ENCODE measurements around the gene ASPHD2.
"Not testable (repeated sequence)": the region's sequence is repeated elsewhere in the genome, so short reads cannot be mapped to it uniquely, and the experiment has no call there.

The ASPHD2 gene

DNA sequence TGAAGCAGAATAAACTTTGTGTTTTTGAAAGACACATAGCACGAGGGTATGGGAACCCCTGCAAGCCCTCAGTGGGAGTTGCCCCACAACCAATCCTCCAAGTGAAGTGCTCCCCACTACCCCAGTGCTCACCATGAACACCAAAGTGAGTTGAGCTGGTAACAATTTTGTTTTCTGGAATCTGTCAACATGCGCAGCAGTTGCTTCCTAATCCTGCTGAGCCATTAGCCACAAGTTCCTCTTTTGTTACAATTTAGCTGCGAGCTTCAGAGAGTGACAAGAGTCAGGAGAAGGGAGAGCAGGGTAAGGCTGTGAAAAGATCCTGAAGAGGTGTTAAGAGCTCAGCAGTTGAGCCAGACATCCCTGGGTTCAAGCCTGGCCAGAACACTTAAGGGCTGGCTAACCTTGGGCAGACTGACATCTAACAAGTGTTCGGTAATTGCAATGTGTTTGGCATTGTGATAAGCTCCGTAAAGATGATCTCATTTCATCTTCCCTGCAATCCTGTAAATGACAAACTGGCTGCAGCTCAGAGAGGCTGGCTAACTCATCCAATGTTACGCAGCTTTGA, 24.1 kb upstream of the ASPHD2 start:
- TF ChIP-seq, protein P1, sequence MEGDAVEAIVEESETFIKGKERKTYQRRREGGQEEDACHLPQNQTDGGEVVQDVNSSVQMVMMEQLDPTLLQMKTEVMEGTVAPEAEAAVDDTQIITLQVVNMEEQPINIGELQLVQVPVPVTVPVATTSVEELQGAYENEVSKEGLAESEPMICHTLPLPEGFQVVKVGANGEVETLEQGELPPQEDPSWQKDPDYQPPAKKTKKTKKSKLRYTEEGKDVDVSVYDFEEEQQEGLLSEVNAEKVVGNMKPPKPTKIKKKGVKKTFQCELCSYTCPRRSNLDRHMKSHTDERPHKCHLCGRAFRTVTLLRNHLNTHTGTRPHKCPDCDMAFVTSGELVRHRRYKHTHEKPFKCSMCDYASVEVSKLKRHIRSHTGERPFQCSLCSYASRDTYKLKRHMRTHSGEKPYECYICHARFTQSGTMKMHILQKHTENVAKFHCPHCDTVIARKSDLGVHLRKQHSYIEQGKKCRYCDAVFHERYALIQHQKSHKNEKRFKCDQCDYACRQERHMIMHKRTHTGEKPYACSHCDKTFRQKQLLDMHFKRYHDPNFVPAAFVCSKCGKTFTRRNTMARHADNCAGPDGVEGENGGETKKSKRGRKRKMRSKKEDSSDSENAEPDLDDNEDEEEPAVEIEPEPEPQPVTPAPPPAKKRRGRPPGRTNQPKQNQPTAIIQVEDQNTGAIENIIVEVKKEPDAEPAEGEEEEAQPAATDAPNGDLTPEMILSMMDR (IDR thresholded peaks at IDR 0.05) = no peak
- Histone ChIP-seq H3K9ac (no peak overlapping the region), H3K9me3 (ENCODE audit: control insufficient read depth, low read length) (no peaks in the 10 kb centered on the region), H3K4me1 (no peaks in the 10 kb centered on the region), H3K4me3 (ENCODE audit: low read depth, low read length) (no peak overlapping the region), H3K79me2 (no peaks in the 10 kb centered on the region), H3K27me3 (ENCODE audit: control insufficient read depth, insufficient read depth, low read length) (no peaks in the 10 kb centered on the region), H3K36me3 (ENCODE audit: control insufficient read depth, insufficient read depth, low read length) (no peaks in the 10 kb centered on the region), H3K4me2 (ENCODE audit: low read length) (no peak overlapping the region), H2AFZ (no peak overlapping the region), H3K27ac (no peak overlapping the region)

DNA sequence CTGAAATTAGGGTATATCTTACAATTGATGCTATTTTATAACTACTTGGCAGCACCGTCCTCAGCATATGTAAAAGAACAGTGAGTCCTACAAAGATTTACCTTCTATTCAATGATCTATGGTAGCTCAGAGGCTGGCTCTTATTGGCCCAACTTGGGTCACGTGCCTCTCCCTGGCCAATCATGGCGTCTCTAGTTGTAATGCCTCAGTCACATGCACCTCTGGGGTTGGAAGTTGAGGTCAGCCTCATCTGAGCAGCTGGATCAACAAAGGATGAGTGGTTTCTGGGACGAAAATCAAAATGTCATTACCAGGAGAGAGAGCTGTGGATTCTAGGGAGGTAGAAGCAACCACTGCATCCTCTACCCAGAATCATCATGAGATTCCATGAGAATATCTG, 22.9 kb upstream of the ASPHD2 start:
- Histone ChIP-seq H2AFZ (no peak overlapping the region), H3K27ac (no peak overlapping the region), H3K9me3 (ENCODE audit: control insufficient read depth, low read length) (no peaks in the 10 kb centered on the region), H3K36me3 (ENCODE audit: control insufficient read depth, insufficient read depth, low read length) (no peaks in the 10 kb centered on the region), H3K4me3 (ENCODE audit: low read depth, low read length) (no peak overlapping the region), H3K9ac (no peak overlapping the region), H3K4me1 (no peaks in the 10 kb centered on the region), H3K79me2 (no peaks in the 10 kb centered on the region), H3K27me3 (ENCODE audit: control insufficient read depth, insufficient read depth, low read length) (no peaks in the 10 kb centered on the region), H3K4me2 (ENCODE audit: low read length) (no peak overlapping the region)
- TF ChIP-seq, protein P1 (IDR thresholded peaks at IDR 0.05) = no peak

DNA sequence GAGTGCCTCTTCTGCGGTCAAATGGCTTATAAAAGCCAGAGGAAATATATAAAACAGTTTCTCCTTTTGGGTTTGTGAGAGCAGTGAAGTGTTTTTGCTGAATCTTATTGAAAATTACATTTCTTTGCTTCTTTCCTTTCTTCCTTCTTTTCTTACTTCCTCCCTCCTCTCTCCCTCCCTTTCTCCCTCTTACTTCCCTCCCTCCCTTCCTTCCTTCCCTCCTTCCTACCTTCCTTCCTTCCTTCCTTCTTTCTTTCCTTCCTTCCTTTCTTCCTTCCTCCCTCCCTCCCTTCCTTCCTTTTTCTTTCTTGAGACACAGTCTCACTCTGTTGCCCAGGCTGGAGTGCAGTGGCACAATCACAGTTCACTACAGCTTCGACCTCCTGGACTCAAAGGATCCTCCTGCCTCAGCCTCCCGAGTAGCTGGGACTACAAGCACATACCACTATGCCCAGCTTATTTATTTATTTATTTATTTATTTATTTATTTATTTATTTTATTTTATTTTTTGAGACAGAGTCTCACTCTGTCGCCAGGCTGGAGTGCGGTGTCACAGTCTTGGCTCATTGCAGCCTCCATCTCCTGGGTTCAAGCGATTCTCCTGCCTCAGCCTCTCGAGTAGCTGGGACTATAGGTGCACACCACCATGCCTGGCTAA, 20.4 kb upstream of the ASPHD2 start:
- not testable (repeated sequence) for H3K27me3 ChIP-seq (ENCODE audit: control insufficient read depth, insufficient read depth, low read length); H3K79me2 ChIP-seq; H3K4me3 ChIP-seq (ENCODE audit: low read depth, low read length); H3K27ac ChIP-seq; H3K36me3 ChIP-seq (ENCODE audit: control insufficient read depth, insufficient read depth, low read length); H2AFZ ChIP-seq; H3K4me1 ChIP-seq; H3K9me3 ChIP-seq (ENCODE audit: control insufficient read depth, low read length); H3K4me2 ChIP-seq (ENCODE audit: low read length); H3K9ac ChIP-seq

DNA sequence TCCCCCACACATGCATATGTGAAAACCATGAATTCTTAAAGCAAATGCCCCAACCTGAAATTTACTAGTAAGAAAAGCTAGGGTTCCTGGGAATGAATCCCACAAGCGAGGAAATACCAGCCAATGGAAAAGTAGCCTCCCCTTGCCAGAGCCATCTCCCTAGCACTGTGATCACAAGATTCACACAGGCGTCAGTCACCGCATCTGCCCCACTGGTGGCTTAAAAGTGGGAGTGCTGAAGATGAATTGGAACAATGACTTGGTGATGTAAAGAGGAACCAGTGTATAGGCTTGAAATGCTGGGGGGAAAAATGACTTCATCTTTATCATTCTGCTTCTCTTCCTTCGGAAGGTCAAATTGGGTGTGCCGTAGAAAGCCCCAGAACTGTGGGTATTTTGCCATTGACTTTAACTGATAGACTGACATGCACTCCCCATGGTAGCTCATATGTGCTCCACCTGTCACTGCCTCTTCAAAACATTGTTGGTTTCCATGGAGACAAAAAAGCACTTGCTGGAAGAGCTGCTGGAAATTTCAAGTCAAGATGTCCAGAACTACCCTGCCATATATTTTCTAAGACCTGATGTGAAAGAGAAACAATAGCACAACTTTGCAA, 19.2 kb upstream of the ASPHD2 start:
- no peak overlapping the region for H3K4me3 ChIP-seq (ENCODE audit: low read depth, low read length)
- H2AFZ ChIP-seq = no peak overlapping the region
- TF ChIP-seq, protein P1 (IDR thresholded peaks at IDR 0.05) = no peak
- H3K4me2 ChIP-seq (ENCODE audit: low read length) = no peak overlapping the region
- no peaks in the 10 kb centered on the region for H3K9me3 ChIP-seq (ENCODE audit: control insufficient read depth, low read length)
- H3K4me1 ChIP-seq = no peaks in the 10 kb centered on the region
- no peaks in the 10 kb centered on the region for H3K79me2 ChIP-seq
- no peaks in the 10 kb centered on the region for H3K27me3 ChIP-seq (ENCODE audit: control insufficient read depth, insufficient read depth, low read length)
- no peak overlapping the region for H3K27ac ChIP-seq
- no peak overlapping the region for H3K9ac ChIP-seq
- H3K36me3 ChIP-seq (ENCODE audit: control insufficient read depth, insufficient read depth, low read length) = no peaks in the 10 kb centered on the region

DNA sequence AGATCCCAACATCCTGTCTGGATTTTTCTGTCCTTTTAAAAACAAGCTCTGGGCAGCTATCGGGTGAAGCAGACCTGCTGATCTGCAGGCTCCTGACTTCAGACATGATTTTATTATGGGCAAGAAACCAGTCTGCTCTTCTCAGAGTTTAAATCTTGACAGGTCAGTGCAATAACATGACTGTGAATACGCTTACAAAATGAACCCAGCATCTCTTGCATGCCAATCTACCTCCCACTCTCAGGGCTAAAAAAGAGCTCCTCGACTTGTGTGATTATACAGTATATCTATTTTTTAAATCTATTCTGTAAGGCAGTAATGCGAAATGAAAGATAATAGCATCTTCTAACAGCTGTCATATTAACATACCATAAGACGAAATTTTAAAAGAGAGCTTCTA, 18.7 kb upstream of the ASPHD2 start:
- no peaks in the 10 kb centered on the region for H3K36me3 ChIP-seq (ENCODE audit: control insufficient read depth, insufficient read depth, low read length)
- H3K9ac ChIP-seq = no peak overlapping the region
- no peak overlapping the region for H3K4me2 ChIP-seq (ENCODE audit: low read length)
- H2AFZ ChIP-seq = no peak overlapping the region
- H3K27ac ChIP-seq = no peak overlapping the region
- H3K4me1 ChIP-seq = no peaks in the 10 kb centered on the region
- H3K4me3 ChIP-seq (ENCODE audit: low read depth, low read length) = no peak overlapping the region
- TF ChIP-seq, protein P1 (IDR thresholded peaks at IDR 0.05) = no peak
- H3K9me3 ChIP-seq (ENCODE audit: control insufficient read depth, low read length) = no peaks in the 10 kb centered on the region
- H3K27me3 ChIP-seq (ENCODE audit: control insufficient read depth, insufficient read depth, low read length) = no peaks in the 10 kb centered on the region
- H3K79me2 ChIP-seq = no peaks in the 10 kb centered on the region
